ENCODE data around the gene CT47C1.

CT47C1 gene

DNA sequence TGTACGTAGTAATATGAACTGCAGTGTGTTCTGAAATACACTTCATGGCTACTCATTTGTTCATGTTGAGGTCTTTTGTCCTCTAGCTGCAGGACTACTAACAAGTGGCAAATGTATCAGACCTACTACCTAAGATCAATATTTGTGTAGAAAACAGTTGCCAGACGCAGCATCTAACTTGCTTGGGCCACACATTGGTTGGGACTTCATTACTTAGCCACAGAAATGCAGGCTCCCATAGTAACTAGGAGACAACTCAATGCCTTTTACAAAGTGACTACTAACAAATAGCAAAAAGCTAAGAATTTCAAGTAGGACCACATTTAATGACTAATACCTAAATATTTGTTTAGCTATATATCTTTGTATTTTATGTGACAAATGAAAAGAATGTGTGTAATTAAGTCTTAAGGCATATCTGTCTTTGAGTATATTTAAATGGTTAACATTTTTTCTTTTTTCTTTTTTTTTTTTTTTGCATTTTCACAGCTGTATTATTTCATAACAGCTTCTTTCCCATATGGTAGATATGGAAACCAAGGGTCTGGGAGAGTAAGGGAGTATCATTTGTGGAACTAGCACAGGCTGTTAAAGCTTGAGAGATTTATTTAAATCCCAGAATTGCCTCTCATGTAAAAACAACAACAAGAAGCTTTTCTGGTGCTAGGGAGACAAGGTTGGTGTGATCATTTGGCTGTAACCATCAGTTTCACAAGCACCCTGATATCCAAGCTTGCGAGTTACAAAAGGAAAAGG, 2.7 kb downstream of the CT47C1 start:
- no peak for DNase-seq

DNA sequence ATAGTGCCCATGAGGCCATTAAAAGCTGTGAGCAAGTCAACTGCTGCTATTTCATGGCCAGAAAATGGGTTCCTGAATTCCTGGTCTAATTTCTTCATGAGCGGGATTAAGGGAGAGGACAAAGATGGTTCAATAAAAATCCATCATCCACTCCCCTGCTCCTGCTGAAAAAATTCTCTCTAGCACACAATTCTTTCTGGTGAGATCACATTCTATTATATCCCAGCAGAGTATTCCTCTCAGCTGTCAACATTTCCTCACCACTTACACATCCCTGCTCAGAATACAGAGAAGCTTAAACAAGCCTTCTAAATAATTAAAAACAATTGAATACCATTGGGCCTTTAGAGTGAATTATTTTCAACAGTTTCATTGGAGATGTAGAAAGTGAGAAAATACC, 9.5 kb downstream of the CT47C1 start:
- no peak for DNase-seq

DNA sequence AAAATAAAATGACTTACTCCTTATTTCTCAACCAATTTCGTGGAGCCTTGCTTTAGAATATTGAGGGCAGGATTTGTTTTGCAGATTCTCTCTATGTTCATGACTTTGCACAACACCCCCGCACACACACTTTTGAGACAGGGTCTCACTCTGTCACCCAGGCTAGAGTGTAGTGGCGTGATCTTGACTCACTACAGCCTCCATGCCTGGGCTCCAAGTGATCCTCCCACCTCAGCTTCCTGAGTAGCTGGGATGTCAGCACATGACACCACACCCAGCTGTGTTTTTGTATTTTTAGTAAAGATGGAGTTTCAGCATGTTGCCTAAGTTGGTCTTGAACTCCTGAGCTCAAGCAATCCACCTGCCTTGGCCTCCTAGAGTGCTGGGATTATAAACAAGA, 12.0 kb downstream of the CT47C1 start:
- no peak for DNase-seq

DNA sequence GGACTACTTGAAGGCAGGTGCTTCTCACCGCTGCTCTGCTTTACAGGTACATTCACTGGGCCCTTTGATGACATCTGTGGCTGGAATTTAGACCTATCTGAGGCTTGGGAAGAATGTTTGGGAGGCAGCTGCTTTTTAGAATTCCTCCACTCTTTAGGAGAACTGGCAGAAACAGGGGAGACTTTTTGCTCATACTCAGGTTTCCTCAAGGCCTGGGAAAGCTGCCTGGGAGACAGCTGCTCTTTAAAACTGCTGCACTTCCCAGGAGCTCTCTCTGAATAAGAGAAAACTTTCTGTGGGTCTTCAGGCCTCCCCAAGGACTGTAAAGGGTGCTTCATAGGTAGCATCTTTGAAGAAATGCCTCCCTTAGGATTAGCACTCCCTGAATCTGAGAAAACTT, 14.3 kb downstream of the CT47C1 start:
- no peak for DNase-seq

DNA sequence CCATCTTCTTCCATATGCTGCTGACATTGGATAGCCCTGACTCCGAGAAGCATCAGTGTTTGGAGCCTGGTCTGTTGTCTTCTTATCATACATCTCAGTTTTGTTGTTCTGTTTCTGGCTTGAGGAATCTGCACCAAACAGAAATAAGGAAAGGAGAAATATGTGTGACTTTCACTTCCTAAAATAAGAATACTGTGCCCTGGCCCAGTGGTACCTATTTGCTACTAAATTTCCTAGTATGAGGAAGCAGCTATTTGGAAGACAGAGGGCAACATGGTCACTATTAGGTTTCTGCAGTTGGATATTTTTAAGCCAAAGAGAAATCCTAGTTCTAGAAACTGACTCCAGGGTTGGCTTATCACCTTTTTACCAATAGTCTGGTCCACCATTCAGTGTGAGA, 16.8 kb downstream of the CT47C1 start:
- no peak for DNase-seq

DNA sequence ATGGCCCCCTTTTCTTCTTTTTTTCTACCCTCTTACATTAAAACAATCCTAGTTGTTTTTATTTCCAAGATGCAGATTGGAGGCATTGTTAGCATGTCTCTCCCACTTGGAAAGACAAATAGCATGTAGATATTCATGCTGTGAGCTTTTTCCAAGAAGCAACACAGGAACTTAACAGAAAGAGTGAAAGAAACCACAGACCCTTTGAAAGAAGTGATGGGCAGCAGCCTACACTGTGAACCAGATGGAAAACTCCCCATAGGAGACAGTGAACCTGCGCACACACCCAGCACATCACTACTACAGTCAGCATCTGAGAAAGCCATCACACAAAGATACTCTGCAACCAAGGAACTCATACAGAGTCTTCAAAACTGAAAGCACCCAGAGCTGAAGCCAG, 17.8 kb downstream of the CT47C1 start:
- no peak for DNase-seq

DNA sequence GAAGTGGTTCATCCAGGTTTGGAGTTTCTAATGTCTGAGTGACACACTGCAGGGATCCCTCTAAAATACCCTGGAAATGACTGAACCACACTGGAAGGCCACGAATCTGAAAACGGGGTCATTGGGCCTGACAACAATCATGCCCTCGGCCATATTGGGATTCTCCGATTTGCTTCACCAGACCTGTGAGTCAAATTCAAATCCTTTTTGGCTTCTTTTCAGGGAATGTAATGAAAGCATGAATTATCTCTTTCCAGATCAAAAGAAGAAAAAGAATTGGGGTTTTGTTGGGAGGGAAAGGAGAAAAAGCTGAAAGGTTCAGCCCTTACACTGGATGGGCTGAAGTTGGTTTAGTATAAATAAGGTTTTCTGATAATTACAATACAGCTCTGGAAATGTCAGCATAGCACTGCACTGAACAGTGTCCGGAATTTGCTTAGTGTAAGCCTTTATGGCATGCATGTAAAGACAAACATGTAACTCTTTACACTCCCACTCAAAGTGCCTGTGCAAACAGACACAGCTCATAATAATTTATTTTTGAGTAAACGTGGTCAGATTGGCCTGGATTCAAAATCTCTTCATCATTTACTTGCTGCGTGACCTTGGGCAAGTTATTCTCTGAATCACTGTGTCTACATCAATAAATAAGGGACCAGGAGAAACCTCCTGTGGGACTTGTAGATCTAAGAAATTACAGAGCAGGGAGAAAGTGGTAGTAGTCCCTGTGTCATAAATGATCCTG, 21.4 kb downstream of the CT47C1 start:
- DNase-seq, result no peak

DNA sequence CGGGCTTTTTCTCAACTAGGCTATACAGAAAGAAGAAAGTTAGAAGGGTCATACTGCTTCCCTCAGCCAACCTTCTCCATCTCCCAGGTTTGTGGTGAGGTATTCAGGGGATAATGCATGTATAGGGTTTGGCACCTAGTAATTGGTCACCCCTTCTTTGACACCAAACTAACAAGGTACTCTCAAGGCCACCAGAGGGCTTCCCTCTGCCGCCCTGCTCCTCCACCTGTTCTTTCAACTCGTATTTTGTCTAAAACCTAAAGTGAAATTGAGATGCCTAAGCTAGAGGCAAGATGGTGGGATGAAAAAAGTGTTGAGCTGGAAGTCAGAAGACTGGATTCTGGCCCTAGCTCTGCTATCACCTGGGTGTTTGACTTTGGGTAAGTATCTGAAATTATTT, 22.0 kb downstream of the CT47C1 start:
- DNase-seq, result no peak

DNA sequence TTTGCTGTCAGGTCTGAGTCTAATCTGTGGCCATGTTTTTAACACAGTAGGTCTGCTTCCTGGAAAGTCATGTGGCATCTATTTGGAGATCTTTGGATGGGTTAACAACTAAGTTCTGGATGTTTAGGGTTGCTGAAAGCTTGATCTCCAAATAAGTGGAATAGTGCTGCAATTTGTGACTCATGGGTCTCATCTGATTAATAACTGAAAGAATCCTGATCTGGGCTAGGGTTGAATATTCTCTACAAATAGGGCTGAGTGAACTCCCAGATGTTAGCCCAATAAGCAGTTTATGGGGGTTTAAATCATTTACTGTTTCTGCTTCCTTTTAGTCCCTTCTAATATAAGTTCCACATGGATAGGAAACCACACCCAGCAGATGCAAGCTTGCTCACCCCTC, 23.1 kb downstream of the CT47C1 start:
- no peak for DNase-seq

DNA sequence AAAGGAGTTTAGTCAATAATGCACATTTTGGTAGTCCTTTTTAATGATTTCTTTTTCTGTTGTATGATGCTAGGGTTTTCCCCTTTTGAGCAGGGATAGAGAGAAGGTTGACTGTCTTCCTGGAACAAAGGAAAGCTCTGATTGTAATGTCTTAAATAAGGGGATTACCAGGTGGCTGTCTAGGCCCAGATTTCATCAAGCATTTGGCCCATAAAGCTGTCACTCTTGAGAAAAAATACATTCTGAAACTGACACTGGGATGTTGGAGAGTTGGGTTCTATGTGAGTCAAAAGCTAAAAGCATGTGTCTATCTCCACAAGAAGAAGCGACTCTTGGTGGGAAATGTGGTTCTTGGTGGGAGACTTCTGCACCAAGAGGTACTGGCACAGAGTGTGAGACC, 28.4 kb downstream of the CT47C1 start:
- no peak for DNase-seq

DNA sequence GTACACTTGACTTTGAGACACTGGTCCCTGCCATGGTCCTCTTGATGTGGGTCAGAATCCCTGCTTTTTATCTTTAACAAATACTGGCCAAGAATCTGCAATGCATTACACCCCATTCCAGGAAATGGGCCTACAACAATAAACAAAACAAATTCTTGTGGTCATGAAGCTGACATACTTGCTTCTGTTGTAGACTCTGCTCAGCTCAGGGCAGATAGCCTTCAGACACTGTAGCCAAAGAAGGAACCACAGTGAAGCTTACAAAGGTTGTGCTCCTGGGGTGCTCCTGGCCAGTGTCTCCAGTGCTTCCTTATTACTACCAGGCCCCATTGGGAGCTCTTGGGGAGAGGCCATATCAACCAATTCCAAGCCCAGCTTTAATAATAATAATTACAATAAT, 33.0 kb downstream of the CT47C1 start:
- DNase-seq, result no peak

DNA sequence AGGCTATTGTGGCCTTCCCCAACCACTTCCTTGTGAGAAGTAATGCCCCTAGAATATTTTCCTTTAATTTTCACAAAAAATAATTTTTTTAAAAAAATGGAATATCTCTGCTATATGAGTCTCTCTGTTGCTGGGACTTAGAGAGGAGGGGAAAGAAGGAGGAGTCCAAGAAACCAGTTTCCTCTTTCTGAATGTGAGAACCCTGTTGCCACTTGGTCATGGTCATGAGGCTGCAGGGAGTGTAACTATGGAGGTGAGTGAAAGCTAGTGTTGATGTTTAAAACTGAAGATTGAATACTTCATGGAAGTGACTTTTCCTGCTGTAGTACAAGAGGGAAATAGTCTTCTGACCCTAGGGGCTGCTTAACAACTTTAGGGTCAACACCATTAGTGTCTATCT, 34.4 kb downstream of the CT47C1 start:
- DNase-seq, result no peak

DNA sequence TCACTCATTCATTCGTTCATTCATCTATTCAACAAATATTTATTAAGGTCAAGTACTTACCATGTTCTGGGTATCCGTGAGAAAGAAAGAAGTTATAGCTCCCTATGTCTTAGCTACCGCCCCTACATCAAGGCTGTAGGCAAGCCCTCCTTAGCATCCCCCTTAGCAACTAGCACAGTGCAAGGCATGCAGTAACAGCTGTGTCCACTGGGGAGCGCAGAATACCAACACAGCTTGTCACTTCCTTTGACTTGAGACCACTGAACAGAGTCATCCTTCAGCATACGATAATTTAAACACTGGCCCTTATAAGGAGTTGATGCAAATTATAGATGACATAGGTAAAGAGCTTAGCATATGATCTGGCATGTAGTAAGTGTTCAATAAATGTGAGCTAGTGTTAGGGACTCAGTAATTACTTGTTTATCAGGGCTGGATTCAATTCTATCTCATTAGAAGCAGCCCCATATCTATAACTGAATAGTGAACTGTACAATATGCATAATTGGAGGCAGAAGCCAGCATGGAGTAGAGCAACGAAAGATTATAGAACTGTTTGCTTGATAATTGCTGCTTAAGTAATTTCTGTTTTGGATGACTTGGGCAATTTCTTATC, 46.1 kb downstream of the CT47C1 start:
- peak; percentile 31 for DNase-seq

DNA sequence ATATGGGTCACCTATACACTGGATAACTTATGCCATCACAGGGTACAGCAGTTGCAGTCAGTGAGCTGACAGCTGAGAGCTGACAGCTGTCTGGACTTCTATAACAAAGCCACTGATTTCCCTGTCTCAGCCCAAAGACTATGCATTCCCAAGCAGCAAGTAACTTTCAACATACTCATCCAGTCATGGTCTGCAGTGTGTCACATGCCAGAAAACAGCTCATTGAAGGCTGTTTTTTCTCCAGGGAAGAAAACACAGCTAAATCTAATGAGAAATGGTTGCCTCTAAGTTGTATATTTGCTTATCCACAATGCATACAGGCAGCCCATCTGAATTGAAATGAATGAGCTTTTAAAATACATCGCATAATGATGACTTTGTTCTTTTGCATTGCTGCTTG, 48.5 kb downstream of the CT47C1 start:
- no peak for DNase-seq
